NB4 (cell line): ENCODE measurements around the gene POM121C.
"Not testable (repeated sequence)": the region's sequence is repeated elsewhere in the genome, so short reads cannot be mapped to it uniquely, and the experiment has no call there.

Experiments
- MYC ChIP-seq: IDR thresholded peaks from 2 replicates; pipeline ENCODE4 v1.6.1; 2011; ENCODE audit warnings: low read depth, low read length
- POLR2A ChIP-seq: IDR thresholded peaks from 2 replicates; pipeline ENCODE4 v1.6.1; 2011; ENCODE audit warnings: mild to moderate bottlenecking; ENCODE audit not compliant: insufficient read length; ENCODE audit errors: extremely low read depth
- TF ChIP-seq, protein P1 (sequence below): IDR thresholded peaks from one replicate; pipeline ENCODE4 v1.5.1; 2012; ENCODE audit warnings: low read depth, low read length
- TF ChIP-seq, protein P2 (sequence below): IDR thresholded peaks from 2 replicates; pipeline ENCODE4 v1.6.1; 2011; ENCODE audit warnings: low read depth, low read length

GRCh38 chr7:75404663-75405062 is 81.4 kb downstream of the POM121C start:
- TF ChIP-seq, protein P1, sequence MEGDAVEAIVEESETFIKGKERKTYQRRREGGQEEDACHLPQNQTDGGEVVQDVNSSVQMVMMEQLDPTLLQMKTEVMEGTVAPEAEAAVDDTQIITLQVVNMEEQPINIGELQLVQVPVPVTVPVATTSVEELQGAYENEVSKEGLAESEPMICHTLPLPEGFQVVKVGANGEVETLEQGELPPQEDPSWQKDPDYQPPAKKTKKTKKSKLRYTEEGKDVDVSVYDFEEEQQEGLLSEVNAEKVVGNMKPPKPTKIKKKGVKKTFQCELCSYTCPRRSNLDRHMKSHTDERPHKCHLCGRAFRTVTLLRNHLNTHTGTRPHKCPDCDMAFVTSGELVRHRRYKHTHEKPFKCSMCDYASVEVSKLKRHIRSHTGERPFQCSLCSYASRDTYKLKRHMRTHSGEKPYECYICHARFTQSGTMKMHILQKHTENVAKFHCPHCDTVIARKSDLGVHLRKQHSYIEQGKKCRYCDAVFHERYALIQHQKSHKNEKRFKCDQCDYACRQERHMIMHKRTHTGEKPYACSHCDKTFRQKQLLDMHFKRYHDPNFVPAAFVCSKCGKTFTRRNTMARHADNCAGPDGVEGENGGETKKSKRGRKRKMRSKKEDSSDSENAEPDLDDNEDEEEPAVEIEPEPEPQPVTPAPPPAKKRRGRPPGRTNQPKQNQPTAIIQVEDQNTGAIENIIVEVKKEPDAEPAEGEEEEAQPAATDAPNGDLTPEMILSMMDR = not testable (repeated sequence)
- not testable (repeated sequence) for TF ChIP-seq POLR2A, MYC
- TF ChIP-seq, protein P2, sequence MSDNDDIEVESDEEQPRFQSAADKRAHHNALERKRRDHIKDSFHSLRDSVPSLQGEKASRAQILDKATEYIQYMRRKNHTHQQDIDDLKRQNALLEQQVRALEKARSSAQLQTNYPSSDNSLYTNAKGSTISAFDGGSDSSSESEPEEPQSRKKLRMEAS = not testable (repeated sequence)
